Erythroblast (primary cell): Measurements from ENCODE around the gene TMEM42.

Experiments
- GATA1 ChIP-seq: IDR thresholded peaks from 2 replicates; pipeline ENCODE4 v1.6.1; 2011; ENCODE audit warnings: low read depth, mild to moderate bottlenecking, control low read depth, low read length, moderate library complexity
- POLR2A ChIP-seq: IDR thresholded peaks from 2 replicates; pipeline ENCODE4 v1.6.1; 2011; ENCODE audit warnings: mild to moderate bottlenecking, low read length

DNA sequence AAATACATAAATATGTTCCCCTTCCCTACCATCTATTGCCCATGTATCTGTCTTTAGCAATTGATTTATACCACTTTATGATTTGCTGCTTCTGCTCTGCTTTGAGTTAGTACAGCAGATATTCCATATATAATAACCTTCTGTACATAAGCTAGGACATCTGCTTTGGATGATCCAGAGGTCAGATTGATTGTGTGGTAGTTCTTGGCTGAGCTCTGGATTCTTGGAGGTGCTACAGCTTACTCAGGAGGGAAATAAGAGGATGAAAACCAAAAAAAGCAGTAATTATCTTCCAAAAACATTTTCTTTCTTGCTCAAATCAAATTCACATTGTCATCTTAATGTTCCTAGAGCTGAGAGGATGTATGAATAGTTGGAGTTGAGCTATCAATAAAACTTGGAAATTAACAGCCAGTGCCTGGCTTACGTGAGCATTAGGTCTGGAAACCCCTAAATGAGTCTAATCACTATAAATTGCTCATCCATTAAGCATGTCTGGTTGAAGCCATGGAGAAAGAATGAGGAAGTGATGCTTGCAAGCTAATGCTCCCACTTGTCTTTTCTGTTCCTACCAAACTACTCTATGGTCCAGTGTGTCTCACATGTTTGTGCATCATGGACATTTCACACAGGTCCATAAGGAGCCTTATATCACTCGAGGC, 36.3 kb upstream of the TMEM42 start:
- TF ChIP-seq POLR2A (no peak), GATA1 (no peak)
